Measurements from ENCODE around the gene TMIGD3.

The TMIGD3 gene

DNA sequence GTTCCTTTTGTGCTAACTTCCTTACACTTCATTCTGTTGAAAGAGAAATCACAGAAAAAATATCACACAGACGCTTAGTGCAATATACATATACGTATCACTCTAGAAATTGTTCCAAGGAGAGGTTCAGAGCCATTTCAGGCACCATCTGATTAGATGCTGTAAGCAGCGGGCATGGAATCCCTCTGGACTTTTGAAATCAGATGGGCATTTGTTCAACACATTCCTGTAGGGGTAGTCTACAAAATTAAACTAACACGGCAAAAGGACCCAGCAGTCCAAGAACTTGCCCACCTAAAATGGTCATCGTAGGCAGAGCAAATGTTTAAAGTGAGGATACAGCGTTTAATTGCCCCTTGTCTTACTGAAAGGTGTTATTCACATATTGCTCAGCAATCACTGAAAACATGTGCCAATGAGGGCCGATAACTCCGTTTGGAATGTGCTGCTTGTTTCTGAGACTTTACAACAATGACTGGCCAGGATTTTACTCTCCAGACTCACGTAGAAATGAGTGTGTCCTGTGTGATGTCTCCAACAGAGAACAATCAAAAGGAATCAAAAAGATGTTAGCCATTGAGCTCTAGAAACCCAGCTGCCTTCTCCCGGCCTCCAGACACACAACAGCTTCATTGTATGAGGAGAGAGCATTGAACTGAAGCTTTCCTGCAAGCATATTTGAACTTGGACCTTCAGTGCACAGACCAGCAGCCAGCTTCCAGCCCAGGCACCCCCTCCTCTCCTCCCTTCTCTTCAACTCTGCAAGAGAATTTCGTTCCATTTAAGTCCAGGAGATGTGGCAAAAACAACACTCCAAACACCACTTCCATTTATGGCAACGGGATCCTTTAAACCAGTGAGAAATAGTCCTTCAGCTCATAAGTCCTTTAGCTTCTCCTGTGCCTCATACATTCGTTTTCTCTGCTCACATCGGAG, 32.1 kb upstream of the TMIGD3 start:
- Histone ChIP-seq H3K9ac (no peak overlapping the region), H3K27ac (no peak overlapping the region), H3K4me3 (no peak overlapping the region), H3K36me3 (no peaks in the 10 kb centered on the region), H3K9me3 (replicated peaks in 1 of 11) (peaks cover 0 to 7% (median 5%) of the 10 kb centered on the region in 11 experiments; a peak in 8 of 22 replicates), H3K27me3 (no peaks in the 10 kb centered on the region), H4K20me1 (no peaks in the 10 kb centered on the region), H3K4me1 (no peaks in the 10 kb centered on the region), H3K4me2 (no peak overlapping the region)
- no peak for TF ChIP-seq Cebpa-rat (IDR thresholded peaks at IDR 0.05)

DNA sequence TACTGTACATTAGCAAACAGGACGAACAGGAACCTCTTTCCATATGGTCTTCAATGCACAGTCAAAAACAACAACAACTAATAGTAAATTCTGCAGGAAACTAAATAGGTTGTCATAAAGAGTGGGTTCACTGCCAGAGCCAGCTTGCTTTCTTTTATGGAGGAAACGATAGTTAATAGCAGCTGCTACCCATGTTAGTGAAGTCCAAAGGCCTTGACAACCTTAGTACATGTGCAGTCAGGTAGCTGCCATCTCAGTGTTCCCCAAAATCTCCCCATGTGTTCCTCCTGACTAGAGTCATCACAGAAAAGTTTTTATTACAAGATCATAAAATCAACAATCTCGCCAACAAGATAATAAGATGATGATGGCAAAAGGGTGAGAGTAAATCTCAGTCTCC, 16.6 kb upstream of the TMIGD3 start:
- no peaks in the 10 kb centered on the region for H4K20me1 ChIP-seq
- H3K4me1 ChIP-seq, result peaks cover 17 to 30% (median 26%) of the 10 kb centered on the region in 10 experiments
- H3K27me3 ChIP-seq, result no peaks in the 10 kb centered on the region
- no peak overlapping the region for H3K27ac ChIP-seq
- H3K9ac ChIP-seq, result no peak overlapping the region
- no peaks in the 10 kb centered on the region for H3K36me3 ChIP-seq
- H3K4me2 ChIP-seq, result no peak overlapping the region
- peaks cover 6 to 13% (median 8%) of the 10 kb centered on the region in 11 experiments; a peak in 20 of 22 replicates for H3K9me3 ChIP-seq (replicated peaks in 1 of 11)
- H3K4me3 ChIP-seq, result no peak overlapping the region
- no peak for TF ChIP-seq Cebpa-rat (IDR thresholded peaks at IDR 0.05)

DNA sequence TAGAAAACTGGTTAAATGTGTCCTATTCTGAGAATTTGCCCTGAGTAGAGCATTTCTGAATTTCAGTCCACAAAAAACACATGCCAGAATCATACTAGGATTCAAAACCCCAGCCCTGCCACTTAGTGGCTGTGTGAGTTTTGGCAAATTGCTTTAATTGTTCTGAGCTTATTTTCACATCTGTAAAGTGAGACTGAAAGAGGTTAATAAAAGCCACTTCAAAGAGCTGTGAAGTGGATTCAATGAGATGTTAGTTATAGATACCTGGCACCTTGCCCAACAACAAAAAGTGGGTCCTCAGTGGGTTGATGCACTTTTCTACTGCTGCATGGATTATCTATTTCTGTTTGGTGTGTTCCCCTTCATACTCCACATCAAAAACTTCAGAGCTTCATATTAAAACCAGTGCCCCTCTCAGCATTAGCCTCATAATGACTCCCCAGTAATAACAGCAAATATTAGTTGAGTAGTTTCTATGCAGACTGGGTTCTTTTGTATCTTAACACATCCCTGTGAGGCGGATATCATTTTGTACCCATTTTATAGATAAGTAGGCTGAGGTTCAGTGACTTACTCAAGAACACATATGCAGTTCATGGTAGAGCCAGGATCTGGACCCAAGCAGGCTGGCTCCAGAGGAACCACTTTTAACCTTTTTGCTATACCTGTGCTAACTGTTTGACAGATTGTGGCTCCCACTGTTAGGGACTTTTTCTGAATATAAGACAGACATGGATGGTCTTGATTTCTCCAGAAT, 14.2 kb upstream of the TMIGD3 start:
- peak overlapping the region in 9 of 11 experiments; percentile 93 to 99 (median 95); a peak in 17 of 22 replicates for H3K4me2 ChIP-seq
- peaks cover 37 to 48% (median 41%) of the 10 kb centered on the region in 10 experiments for H3K4me1 ChIP-seq
- H3K27ac ChIP-seq, result peak overlapping the region in 7 of 11 experiments; percentile 71 to 94 (median 90); a peak in 6 of 22 replicates
- TF ChIP-seq Cebpa-rat (IDR thresholded peaks at IDR 0.05), result no peak
- no peak overlapping the region for H3K4me3 ChIP-seq
- no peaks in the 10 kb centered on the region for H4K20me1 ChIP-seq
- H3K36me3 ChIP-seq, result no peaks in the 10 kb centered on the region
- no peaks in the 10 kb centered on the region for H3K27me3 ChIP-seq
- H3K9me3 ChIP-seq (replicated peaks in 1 of 11), result no peaks in the 10 kb centered on the region
- 0 out of 22 replicates have a peak overlapping the region, but pooled peaks of 2 of the 11 experiments have one; percentile 80 to 83 for H3K9ac ChIP-seq

DNA sequence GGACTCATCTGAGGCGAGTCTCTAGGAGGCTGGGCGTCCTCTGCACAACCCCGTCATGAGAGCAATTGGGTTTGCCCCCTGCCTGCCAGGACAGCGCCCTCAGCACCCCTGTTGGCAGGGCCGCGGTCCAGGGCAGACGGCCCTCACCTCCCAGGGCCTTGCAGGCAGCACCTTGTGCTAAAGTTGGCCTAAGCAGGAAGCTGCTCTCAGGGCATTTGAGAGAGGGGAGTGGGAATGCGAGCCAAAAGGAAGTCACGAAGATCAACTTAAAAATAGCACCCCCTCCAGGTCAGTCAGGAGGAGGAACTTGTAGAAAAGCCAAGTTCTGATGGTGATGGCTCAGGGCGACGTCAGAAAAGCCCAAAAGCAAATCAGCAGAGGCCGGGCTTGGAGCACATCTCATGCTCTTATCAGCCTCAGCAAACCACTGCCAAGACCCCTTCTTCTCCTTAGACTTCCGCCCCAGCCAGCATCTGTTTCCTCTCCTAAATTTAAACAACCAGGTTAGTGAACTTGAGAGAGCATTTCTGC, 12.6 kb upstream of the TMIGD3 start:
- no peaks in the 10 kb centered on the region for H3K27me3 ChIP-seq
- peaks cover 37 to 64% (median 51%) of the 10 kb centered on the region in 10 experiments for H3K4me1 ChIP-seq
- no peaks in the 10 kb centered on the region for H3K36me3 ChIP-seq
- no peaks in the 10 kb centered on the region for H3K9me3 ChIP-seq (replicated peaks in 1 of 11)
- peak overlapping the region; percentile 35 to 68 (median 58) for H3K4me3 ChIP-seq
- peak overlapping the region; percentile 93 to 99 (median 95) for H3K4me2 ChIP-seq
- H4K20me1 ChIP-seq, result no peaks in the 10 kb centered on the region
- peak overlapping the region; percentile 41 to 94 (median 89); a peak in 21 of 22 replicates for H3K27ac ChIP-seq
- TF ChIP-seq Cebpa-rat (IDR thresholded peaks at IDR 0.05), result no peak
- peak overlapping the region; percentile 67 to 84 (median 78); a peak in 21 of 22 replicates for H3K9ac ChIP-seq

DNA sequence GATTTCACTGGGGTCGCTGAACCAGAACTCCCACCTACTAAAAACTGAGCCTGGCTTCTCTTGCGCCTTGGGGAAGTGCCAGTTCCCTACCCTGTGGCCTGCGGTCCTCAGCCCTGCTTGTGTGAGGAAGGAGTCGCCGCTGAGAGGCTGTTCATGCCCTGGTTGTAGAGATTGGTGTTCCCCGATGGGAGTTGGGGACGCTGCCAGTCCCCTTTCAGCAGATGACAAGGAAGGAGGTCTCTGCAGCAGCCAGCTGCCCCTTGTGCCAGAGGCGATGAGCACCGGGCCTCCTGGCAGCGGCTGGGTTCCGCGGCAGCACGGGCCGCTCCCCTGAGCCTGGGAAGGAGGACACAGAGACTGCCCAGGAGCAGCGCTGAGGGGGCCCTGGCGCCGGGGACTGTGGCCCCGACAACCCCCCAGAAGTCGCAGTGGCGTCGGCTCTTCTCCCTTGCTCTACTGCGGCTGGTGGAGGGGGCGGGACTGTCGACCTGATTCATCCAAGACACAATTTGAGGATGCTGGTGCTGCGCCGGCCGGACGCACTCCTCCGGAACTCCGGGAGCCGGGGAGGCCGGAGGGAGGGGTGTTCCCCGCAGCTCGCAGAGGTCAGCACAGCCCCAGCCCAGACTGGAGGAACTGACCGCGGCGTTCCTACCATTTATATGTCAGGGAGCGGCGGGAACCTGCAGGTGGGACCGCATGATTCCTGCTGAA, 12.0 kb upstream of the TMIGD3 start:
- Histone ChIP-seq H4K20me1 (no peaks in the 10 kb centered on the region), H3K27me3 (no peaks in the 10 kb centered on the region), H3K36me3 (no peaks in the 10 kb centered on the region), H3K4me3 (peak overlapping the region; percentile 35 to 68 (median 58)), H3K9ac (peak overlapping the region; percentile 67 to 84 (median 78)), H3K9me3 (replicated peaks in 1 of 11) (no peaks in the 10 kb centered on the region), H3K27ac (peak overlapping the region; percentile 41 to 94 (median 89); a peak in 21 of 22 replicates), H3K4me2 (peak overlapping the region; percentile 93 to 99 (median 95)), H3K4me1 (peaks cover 37 to 70% (median 56%) of the 10 kb centered on the region in 10 experiments)
- TF ChIP-seq Cebpa-rat (IDR thresholded peaks at IDR 0.05), result no peak

DNA sequence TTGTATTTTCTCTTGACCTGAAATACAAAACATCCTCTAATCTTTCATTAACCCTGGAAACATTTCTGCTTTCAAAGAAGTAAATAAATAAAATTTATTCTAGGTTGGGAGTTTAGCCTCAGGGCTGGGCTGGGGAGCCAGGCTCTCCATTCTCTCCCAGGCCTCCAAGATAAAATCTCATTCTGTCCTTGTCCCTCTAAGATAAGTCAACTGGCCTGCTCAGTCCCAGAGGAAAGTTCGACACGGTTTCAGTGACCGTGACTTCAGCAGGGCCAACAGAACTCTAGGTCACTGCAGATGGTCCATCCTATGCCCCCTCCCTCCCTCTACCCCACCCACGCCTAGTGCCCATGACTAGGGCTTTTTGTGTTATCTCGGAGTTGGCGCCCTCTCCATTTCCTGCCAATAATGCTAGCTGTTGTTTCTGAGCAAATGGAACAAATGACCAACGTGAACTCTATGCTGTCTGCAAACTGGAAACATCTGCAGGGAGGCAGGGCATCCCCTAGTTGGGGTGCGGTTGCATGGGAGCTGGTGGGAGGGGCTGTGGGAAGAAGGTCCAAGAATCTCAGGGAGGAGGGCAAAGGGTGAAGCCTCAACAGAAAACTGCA, 10.1 kb upstream of the TMIGD3 start:
- Histone ChIP-seq H3K9me3 (replicated peaks in 1 of 11) (no peaks in the 10 kb centered on the region), H3K36me3 (no peaks in the 10 kb centered on the region), H3K27ac (peak overlapping the region in 1 of 11 experiments; percentile 7; a peak in 1 of 22 replicates), H3K4me1 (peaks cover 51 to 89% (median 75%) of the 10 kb centered on the region in 10 experiments), H3K9ac (no peak overlapping the region), H3K4me3 (no peak overlapping the region), H3K27me3 (no peaks in the 10 kb centered on the region), H4K20me1 (no peaks in the 10 kb centered on the region), H3K4me2 (peak overlapping the region in 7 of 11 experiments; percentile 24 to 99 (median 95); a peak in 9 of 22 replicates)
- no peak for TF ChIP-seq Cebpa-rat (IDR thresholded peaks at IDR 0.05)

DNA sequence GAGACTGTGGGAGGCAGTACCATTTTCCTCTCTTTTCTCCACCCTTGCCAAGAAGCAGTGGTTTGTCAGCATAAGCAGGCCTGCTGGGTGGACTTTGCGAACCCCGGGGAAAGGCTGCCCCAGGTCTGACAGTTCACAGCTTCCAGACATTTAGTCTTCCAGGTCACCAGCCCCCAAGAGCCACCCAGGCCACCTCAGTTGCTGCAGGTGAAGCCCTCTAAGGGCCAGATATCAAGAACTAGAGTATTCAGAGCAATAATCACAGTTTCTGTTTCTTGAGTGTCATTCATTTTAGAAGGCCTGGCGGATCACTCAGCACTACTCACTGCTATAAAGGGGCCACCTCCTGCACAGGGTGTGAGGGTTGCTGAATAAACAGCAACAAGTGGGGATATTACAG, 9.5 kb upstream of the TMIGD3 start:
- Histone ChIP-seq H3K27ac (0 out of 22 replicates have a peak overlapping the region, but pooled peaks of 1 of the 11 experiments have one; percentile 7), H3K9me3 (replicated peaks in 1 of 11) (no peaks in the 10 kb centered on the region), H3K4me2 (peak overlapping the region in 5 of 11 experiments; percentile 25 to 99 (median 86); a peak in 8 of 22 replicates), H3K4me3 (no peak overlapping the region), H3K9ac (no peak overlapping the region), H3K36me3 (no peaks in the 10 kb centered on the region), H4K20me1 (no peaks in the 10 kb centered on the region), H3K27me3 (no peaks in the 10 kb centered on the region), H3K4me1 (peaks cover 56 to 92% (median 77%) of the 10 kb centered on the region in 10 experiments)
- TF ChIP-seq Cebpa-rat (IDR thresholded peaks at IDR 0.05), result no peak
